Astrocyte (in vitro differentiated cells and primary cell): Measurements from ENCODE around the gene CDH24.

Experiments
- EZH2 ChIP-seq: IDR thresholded peaks from 2 replicates; pipeline ENCODE4 v1.6.1; 2012; ENCODE audit warnings: mild to moderate bottlenecking, low read length, inconsistent platforms; ENCODE audit not compliant: insufficient read depth
- TF ChIP-seq, protein P1 (sequence below): IDR thresholded peaks from 2 replicates; pipeline ENCODE4 v1.5.1; 2011; ENCODE audit warnings: low read depth, mild to moderate bottlenecking, inconsistent platforms, low read length, moderate library complexity; ENCODE audit not compliant: insufficient read depth

GRCh38 chr14:23063601-23064000 lies 6.3 kb upstream of the CDH24 start:
- TF ChIP-seq, protein P1, sequence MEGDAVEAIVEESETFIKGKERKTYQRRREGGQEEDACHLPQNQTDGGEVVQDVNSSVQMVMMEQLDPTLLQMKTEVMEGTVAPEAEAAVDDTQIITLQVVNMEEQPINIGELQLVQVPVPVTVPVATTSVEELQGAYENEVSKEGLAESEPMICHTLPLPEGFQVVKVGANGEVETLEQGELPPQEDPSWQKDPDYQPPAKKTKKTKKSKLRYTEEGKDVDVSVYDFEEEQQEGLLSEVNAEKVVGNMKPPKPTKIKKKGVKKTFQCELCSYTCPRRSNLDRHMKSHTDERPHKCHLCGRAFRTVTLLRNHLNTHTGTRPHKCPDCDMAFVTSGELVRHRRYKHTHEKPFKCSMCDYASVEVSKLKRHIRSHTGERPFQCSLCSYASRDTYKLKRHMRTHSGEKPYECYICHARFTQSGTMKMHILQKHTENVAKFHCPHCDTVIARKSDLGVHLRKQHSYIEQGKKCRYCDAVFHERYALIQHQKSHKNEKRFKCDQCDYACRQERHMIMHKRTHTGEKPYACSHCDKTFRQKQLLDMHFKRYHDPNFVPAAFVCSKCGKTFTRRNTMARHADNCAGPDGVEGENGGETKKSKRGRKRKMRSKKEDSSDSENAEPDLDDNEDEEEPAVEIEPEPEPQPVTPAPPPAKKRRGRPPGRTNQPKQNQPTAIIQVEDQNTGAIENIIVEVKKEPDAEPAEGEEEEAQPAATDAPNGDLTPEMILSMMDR: no peak
- TF ChIP-seq EZH2: no peak
